ENCODE measurements around the gene AGPAT4.

The AGPAT4 gene

GRCh38 chr6:161257793-161258457 is 15.9 kb downstream of the AGPAT4 start:
- peak in 1 of 2 donors; percentile 40 for DNase-seq
- Histone ChIP-seq H3K27me3 (no peaks in the 10 kb centered on the region), H3K4me1 (peaks cover 0 to 9% (median 0%) of the 10 kb centered on the region in 4 donors), H3K27ac (peak overlapping the region; percentile 8 to 42), H3K4me3 (no peak overlapping the region), H3K36me3 (peaks cover 0 to 8% (median 0%) of the 10 kb centered on the region in 3 donors), H3K9me3 (no peaks in the 10 kb centered on the region)
- intact Hi-C loops (cut with DNase I; ENCODE audit: low total_unique reads) = no loop called here
- no peak for TF ChIP-seq CTCF (IDR thresholded peaks at IDR 0.05)

- no peak for DNase-seq
- peaks cover 0 to 7% (median 0%) of the 10 kb centered on the region in 3 donors for H3K36me3 ChIP-seq
- no peaks in the 10 kb centered on the region for H3K9me3 ChIP-seq
- peaks cover 0 to 9% (median 0%) of the 10 kb centered on the region in 4 donors for H3K4me1 ChIP-seq
- no peak overlapping the region for H3K27ac ChIP-seq
- no peaks in the 10 kb centered on the region for H3K27me3 ChIP-seq
- no peak overlapping the region for H3K4me3 ChIP-seq
- no peak for TF ChIP-seq CTCF (IDR thresholded peaks at IDR 0.05)
- intact Hi-C loops (cut with DNase I; ENCODE audit: low total_unique reads) = no loop called here
Observed at GRCh38 chr6:161256407-161256806, 17.5 kb downstream of the AGPAT4 start.

GRCh38 chr6:161255518-161255917 is 18.3 kb downstream of the AGPAT4 start:
- no peak overlapping the region for H3K4me3 ChIP-seq
- intact Hi-C loops (cut with DNase I; ENCODE audit: low total_unique reads) = no loop called here
- H3K27ac ChIP-seq = no peak overlapping the region
- no peaks in the 10 kb centered on the region for H3K27me3 ChIP-seq
- H3K36me3 ChIP-seq = no peaks in the 10 kb centered on the region
- no peak for DNase-seq
- peaks cover 0 to 9% (median 0%) of the 10 kb centered on the region in 4 donors for H3K4me1 ChIP-seq
- TF ChIP-seq CTCF (IDR thresholded peaks at IDR 0.05) = no peak
- no peaks in the 10 kb centered on the region for H3K9me3 ChIP-seq

GRCh38 chr6:161254464-161255253 is 19.2 kb downstream of the AGPAT4 start:
- intact Hi-C loops (cut with DNase I; ENCODE audit: low total_unique reads) = no loop called here
- H3K4me3 ChIP-seq = no peak overlapping the region
- no peaks in the 10 kb centered on the region for H3K27me3 ChIP-seq
- H3K27ac ChIP-seq = no peak overlapping the region
- no peak for TF ChIP-seq CTCF (IDR thresholded peaks at IDR 0.05)
- no peak for DNase-seq
- no peaks in the 10 kb centered on the region for H3K36me3 ChIP-seq
- H3K9me3 ChIP-seq = no peaks in the 10 kb centered on the region
- peaks cover 0 to 9% (median 0%) of the 10 kb centered on the region in 4 donors for H3K4me1 ChIP-seq

GRCh38 chr6:161254126-161254463 is 19.8 kb downstream of the AGPAT4 start:
- Histone ChIP-seq H3K4me1 (peaks cover 0 to 9% (median 0%) of the 10 kb centered on the region in 4 donors), H3K9me3 (no peaks in the 10 kb centered on the region), H3K4me3 (no peak overlapping the region), H3K27me3 (no peaks in the 10 kb centered on the region), H3K36me3 (no peaks in the 10 kb centered on the region), H3K27ac (no peak overlapping the region)
- intact Hi-C loops (cut with DNase I; ENCODE audit: low total_unique reads) = no loop called here
- no peak for DNase-seq
- no peak for TF ChIP-seq CTCF (IDR thresholded peaks at IDR 0.05)

All from tibial artery (tissue), 4 donors.